ENCODE measurements around the gene SPOCK1. TPM values are rescaled to one million over a fixed set of nuclear protein-coding genes. Genes with fewer than 3 reads are reported as not detected.

SPOCK1 gene
- total and polyA plus RNA-seq, 9 of the 15 experiments (the other 6 are each of a cell fraction or from before 2014, with no cell fraction given) = 0.01 to 0.35 (median 0.04) TPM; not detected in 6

DNA sequence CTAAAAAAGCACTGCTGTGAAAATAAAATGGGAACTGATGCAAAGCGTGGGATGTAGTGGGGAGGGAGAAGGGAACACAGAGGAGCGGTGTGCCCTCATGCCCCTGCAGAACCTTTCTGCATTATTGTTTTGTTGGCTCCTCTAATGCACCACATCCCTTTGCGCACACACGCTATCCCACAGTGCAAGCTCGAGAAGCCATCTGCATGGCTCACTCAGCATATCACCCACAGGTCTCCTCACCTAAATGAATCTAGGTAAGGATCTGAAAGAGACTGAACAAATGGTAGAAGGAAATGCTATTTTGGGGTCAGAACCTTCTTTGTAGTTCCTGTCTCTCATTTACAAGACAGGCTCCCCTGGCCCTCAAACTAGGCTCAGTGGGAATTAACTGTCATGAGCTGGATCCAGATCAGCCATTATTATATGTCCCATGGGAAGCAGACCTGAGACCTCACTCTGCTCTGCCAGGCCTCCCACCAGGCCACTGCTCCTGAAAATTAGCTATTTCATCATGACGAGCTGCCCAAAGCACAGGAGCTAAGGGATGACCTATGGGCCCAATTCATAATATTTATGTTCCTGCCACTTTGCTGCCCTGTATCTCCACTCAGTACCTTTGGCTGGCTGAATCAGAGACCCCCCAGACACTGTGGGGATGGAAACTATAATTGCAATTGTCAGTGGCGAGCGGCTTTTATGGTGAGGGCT, 169.4 kb downstream of the SPOCK1 start:
- no peaks in the 10 kb centered on the region for H3K79me2 ChIP-seq (ENCODE audit: control insufficient read depth, insufficient read depth, low read length)
- H3K4me3 ChIP-seq = no peak overlapping the region
- no peaks in the 10 kb centered on the region for H3K9me3 ChIP-seq (replicated peaks; ENCODE audit: control insufficient read depth, insufficient read depth, low read depth, low read length)
- H3K4me1 ChIP-seq (replicated peaks in 1 of 2; ENCODE audit: control insufficient read depth in 2 of 2, insufficient read depth in 2 of 2, low read length in 2 of 2) = no peaks in the 10 kb centered on the region
- no peak overlapping the region for H3K27ac ChIP-seq (ENCODE audit: extremely low read depth, low read depth, low read length)
- in situ Hi-C loops (cut with MboI) = no loop called here
- no peaks in the 10 kb centered on the region for H3K36me3 ChIP-seq (ENCODE audit: control insufficient read depth, insufficient read depth, low read length)
- H2AFZ ChIP-seq (ENCODE audit: low read depth, low read length) = no peak overlapping the region
- no peak for DNase-seq (ENCODE audit: extremely low read depth in 1 of 4, low spot score in 3 of 4)
- ChIA-PET CTCF (ENCODE audit: low intra/inter-chr PET ratio) (no interaction called here), POLR2A (interaction anchor here (0.9 kb wide), 1 partner anchor 11 kb away, joined by 4 read pairs; no protein-coding TSS in a partner anchor)
- no peak for FAIRE-seq
- H3K9ac ChIP-seq (ENCODE audit: insufficient read depth in 1 of 2, low read depth in 2 of 2, low read length in 2 of 2) = no peak overlapping the region
- no peaks in the 10 kb centered on the region for H4K20me1 ChIP-seq (replicated peaks; ENCODE audit: control insufficient read depth, insufficient read depth, low read length)
- BruUV-seq (replicated peaks) = no TSS peak
- no peak for ATAC-seq
- WGBS (ENCODE audit: insufficient coverage, low coverage, missing lambda C conversion rate) = 0% methylated on average over 8 of the region's 8 CpGs
- 0 out of 5 replicates have a peak, but pooled peaks cover 0 to 2% of the 10 kb centered on the region in 2 experiments for H3K27me3 ChIP-seq (ENCODE audit: control insufficient read depth in 2 of 2, insufficient read depth in 2 of 2, low read length in 2 of 2)
- intact Hi-C loops (cut with micrococcal nuclease) = no loop called here
- H3K9me1 ChIP-seq (ENCODE audit: control insufficient read depth, insufficient read depth, low read length) = no peaks in the 10 kb centered on the region
- H3K4me2 ChIP-seq (ENCODE audit: insufficient read depth, low read length) = no peak overlapping the region
- TF ChIP-seq KAT8 (IDR thresholded peaks at IDR 0.05; ENCODE audit: low read depth) (no peak), CEBPB (tag; IDR thresholded peaks at IDR 0.05) (no peak), CCAR2 (IDR thresholded peaks at IDR 0.05; ENCODE audit: low read depth, low read length) (no peak), NR1H2 (CRISPR knock-in tag; IDR thresholded peaks at IDR 0.05) (no peak), ZNF766 (CRISPR knock-in tag; conservative IDR thresholded peaks at IDR 0.05) (no peak), L3MBTL2 (IDR thresholded peaks at IDR 0.05) (no peak), FOXA3 (CRISPR knock-in tag; conservative IDR thresholded peaks at IDR 0.05 in 1 of 2, IDR thresholded peaks at IDR 0.05 in 1 of 2) (no peak), ZNF12 (CRISPR knock-in tag; IDR thresholded peaks at IDR 0.05) (no peak), NR4A1 (CRISPR knock-in tag; IDR thresholded peaks at IDR 0.05) (no peak), NR4A1 (tag; IDR thresholded peaks at IDR 0.05) (no peak), SNIP1 (IDR thresholded peaks at IDR 0.05; ENCODE audit: low read depth) (no peak), ZNF224 (CRISPR knock-in tag; IDR thresholded peaks at IDR 0.05) (no peak), TRIM28 (IDR thresholded peaks at IDR 0.05) (no peak), TBP (optimal IDR thresholded peaks at IDR 0.05; ENCODE audit: low read depth, low read length) (no peak), SRSF9 (IDR thresholded peaks at IDR 0.05; ENCODE audit: borderline replicate concordance, low read depth, low read length) (no peak)
- TF ChIP-seq, protein P1, sequence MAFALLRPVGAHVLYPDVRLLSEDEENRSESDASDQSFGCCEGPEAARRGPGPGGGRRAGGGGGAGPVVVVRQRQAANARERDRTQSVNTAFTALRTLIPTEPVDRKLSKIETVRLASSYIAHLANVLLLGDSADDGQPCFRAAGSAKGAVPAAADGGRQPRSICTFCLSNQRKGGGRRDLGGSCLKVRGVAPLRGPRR (CRISPR knock-in tag; IDR thresholded peaks at IDR 0.05) = no peak
- TF ChIP-seq, protein P2, sequence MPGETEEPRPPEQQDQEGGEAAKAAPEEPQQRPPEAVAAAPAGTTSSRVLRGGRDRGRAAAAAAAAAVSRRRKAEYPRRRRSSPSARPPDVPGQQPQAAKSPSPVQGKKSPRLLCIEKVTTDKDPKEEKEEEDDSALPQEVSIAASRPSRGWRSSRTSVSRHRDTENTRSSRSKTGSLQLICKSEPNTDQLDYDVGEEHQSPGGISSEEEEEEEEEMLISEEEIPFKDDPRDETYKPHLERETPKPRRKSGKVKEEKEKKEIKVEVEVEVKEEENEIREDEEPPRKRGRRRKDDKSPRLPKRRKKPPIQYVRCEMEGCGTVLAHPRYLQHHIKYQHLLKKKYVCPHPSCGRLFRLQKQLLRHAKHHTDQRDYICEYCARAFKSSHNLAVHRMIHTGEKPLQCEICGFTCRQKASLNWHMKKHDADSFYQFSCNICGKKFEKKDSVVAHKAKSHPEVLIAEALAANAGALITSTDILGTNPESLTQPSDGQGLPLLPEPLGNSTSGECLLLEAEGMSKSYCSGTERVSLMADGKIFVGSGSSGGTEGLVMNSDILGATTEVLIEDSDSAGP (CRISPR knock-in tag; IDR thresholded peaks at IDR 0.05) = no peak
- TF ChIP-seq, protein P3, sequence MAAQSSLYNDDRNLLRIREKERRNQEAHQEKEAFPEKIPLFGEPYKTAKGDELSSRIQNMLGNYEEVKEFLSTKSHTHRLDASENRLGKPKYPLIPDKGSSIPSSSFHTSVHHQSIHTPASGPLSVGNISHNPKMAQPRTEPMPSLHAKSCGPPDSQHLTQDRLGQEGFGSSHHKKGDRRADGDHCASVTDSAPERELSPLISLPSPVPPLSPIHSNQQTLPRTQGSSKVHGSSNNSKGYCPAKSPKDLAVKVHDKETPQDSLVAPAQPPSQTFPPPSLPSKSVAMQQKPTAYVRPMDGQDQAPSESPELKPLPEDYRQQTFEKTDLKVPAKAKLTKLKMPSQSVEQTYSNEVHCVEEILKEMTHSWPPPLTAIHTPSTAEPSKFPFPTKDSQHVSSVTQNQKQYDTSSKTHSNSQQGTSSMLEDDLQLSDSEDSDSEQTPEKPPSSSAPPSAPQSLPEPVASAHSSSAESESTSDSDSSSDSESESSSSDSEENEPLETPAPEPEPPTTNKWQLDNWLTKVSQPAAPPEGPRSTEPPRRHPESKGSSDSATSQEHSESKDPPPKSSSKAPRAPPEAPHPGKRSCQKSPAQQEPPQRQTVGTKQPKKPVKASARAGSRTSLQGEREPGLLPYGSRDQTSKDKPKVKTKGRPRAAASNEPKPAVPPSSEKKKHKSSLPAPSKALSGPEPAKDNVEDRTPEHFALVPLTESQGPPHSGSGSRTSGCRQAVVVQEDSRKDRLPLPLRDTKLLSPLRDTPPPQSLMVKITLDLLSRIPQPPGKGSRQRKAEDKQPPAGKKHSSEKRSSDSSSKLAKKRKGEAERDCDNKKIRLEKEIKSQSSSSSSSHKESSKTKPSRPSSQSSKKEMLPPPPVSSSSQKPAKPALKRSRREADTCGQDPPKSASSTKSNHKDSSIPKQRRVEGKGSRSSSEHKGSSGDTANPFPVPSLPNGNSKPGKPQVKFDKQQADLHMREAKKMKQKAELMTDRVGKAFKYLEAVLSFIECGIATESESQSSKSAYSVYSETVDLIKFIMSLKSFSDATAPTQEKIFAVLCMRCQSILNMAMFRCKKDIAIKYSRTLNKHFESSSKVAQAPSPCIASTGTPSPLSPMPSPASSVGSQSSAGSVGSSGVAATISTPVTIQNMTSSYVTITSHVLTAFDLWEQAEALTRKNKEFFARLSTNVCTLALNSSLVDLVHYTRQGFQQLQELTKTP (IDR thresholded peaks at IDR 0.05; ENCODE audit: low read depth in 1 of 2, partially characterized antibody in 2 of 2) = no peak
